ENCODE measurements around the gene CCDC117. TPM values are rescaled to one million over a fixed set of nuclear protein-coding genes. Genes with fewer than 3 reads are reported as not detected.
"Not testable (repeated sequence)": the region's sequence is repeated elsewhere in the genome, so short reads cannot be mapped to it uniquely, and the experiment has no call there.

The CCDC117 gene
- total RNA-seq, 4 donors from 2014 or later = 16.8 to 25.6 (median 20.6) TPM

DNA sequence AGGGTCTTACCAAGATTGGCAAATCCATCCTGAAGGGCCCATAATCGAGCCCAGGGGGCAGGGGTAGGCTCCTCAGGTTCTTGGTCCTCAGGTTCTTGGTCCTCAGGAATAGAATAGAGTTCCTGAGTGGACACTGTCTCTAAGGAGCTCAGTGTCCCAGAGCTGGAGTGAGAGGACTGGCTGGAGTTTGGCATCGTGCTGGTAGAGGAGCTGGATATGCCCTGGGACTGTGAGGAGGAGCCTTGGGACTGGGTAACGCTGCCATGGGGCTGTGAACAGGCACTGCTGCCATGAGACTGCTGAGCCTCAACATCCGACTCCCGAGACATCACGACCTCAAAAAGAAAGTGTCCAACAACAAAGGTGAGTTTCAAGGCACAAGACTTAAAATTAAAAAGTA, 38.1 kb upstream of the CCDC117 start:
- in situ Hi-C loops (cut with MboI; ENCODE audit: low pct_ligation_motif_present in 1 of 4, low pct_unique_long_range_greater_than_20kb in 1 of 4, low sequenced_read_pairs in 3 of 4) = no loop called here
- Histone ChIP-seq H3K4me3 (no peak overlapping the region), H3K4me1 (peaks cover 0 to 6% (median 0%) of the 10 kb centered on the region in 4 donors), H3K27ac (no peak overlapping the region), H3K9me3 (no peaks in the 10 kb centered on the region), H3K27me3 (no peaks in the 10 kb centered on the region), H3K36me3 (no peaks in the 10 kb centered on the region)
- DNase-seq = no peak
- WGBS, 2 donors (ENCODE audit: low coverage in 1 of 2) = 89 to 96% methylated on average over 3 to 6 of the region's 6 CpGs
- no peak for TF ChIP-seq CTCF (IDR thresholded peaks at IDR 0.05)
- TF ChIP-seq EP300 (IDR thresholded peaks at IDR 0.05; ENCODE audit: low read depth) = no peak
- no peak for TF ChIP-seq POLR2A (IDR thresholded peaks at IDR 0.05)
- TF ChIP-seq POLR2AphosphoS5 (IDR thresholded peaks at IDR 0.05) = no peak
- intact Hi-C loops (cut with DNase I; ENCODE audit: low total_unique reads) = no loop called here

DNA sequence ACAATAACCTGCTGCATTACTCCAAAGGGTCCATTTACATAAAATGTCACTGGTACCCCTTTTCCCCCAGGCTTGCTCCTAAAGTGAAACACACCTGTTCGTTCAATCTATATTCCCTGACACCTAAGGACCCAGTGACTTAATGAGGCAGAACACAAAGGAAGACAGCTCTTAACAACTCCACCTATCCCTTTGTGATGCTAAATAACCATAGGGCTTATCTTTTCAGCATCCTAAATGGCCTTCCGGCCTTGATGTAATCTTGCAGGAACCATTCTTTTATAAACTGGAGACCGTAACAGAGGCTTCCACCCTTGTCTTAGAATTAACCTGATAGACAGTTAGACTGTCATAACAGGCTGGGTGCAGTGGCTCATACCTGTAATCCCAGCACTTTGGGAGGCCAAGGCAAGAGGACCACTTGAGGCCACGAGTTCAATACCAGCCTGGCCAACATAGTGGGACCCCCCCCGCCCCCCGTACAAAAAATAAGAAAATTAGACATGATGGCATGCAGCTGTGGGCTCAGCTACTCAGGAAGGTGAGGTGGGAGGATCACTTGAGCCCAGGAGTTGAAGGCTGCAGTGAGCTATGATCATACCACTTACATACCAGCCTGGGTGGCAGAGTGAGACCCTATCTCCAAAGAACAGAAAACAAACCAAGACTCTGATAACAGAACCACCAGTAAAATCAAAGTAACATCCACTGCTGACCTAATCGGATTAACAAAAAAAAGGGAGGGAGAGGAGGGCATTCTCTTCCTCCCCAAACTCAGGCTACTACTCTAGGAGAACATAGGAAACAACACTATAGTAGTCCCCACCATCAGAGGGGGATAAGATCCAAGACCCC, 36.0 kb upstream of the CCDC117 start:
- intact Hi-C loops (cut with DNase I; ENCODE audit: low total_unique reads) = no loop called here
- in situ Hi-C loops (cut with MboI; ENCODE audit: low pct_ligation_motif_present in 1 of 4, low pct_unique_long_range_greater_than_20kb in 1 of 4, low sequenced_read_pairs in 3 of 4) = no loop called here
- 70 to 86% methylated on average over 1 to 7 of the region's 7 CpGs for WGBS, 2 donors (ENCODE audit: low coverage in 1 of 2)
- Histone ChIP-seq H3K36me3 (no peaks in the 10 kb centered on the region), H3K27me3 (no peaks in the 10 kb centered on the region), H3K4me3 (no peak overlapping the region), H3K4me1 (peaks cover 0 to 17% (median 4%) of the 10 kb centered on the region in 4 donors), H3K27ac (no peak overlapping the region), H3K9me3 (no peaks in the 10 kb centered on the region)
- DNase-seq = no peak
- TF ChIP-seq EP300 (IDR thresholded peaks at IDR 0.05; ENCODE audit: low read depth) (no peak), POLR2AphosphoS5 (IDR thresholded peaks at IDR 0.05) (no peak), POLR2A (IDR thresholded peaks at IDR 0.05) (no peak), CTCF (IDR thresholded peaks at IDR 0.05) (no peak)

DNA sequence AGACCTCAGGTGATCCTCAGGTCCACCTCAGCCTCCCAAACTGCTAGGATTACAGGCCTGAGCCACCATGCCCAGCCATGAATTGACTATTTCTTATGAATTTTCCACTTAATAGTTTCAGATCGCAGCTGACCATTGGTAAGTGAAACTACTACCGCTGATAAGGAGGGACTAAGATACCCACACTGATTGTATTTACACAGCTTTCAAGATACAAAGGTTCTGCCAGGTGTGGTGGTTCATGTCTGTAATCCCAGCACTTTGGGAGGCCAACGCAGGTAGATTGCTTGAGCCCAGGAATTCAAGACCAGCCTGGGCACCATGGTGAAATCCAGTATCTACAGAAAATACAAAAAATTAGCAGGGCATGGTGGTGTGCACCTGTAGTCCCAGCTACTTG, 34.8 kb upstream of the CCDC117 start:
- no peak for TF ChIP-seq CTCF (IDR thresholded peaks at IDR 0.05)
- no peak for TF ChIP-seq POLR2A (IDR thresholded peaks at IDR 0.05)
- TF ChIP-seq EP300 (IDR thresholded peaks at IDR 0.05; ENCODE audit: low read depth) = no peak
- no peak for TF ChIP-seq POLR2AphosphoS5 (IDR thresholded peaks at IDR 0.05)
- Histone ChIP-seq H3K4me3 (no peak overlapping the region), H3K4me1 (peaks cover under 1 to 19% (median 6%) of the 10 kb centered on the region in 4 donors), H3K27me3 (no peaks in the 10 kb centered on the region), H3K36me3 (no peaks in the 10 kb centered on the region), H3K27ac (no peak overlapping the region), H3K9me3 (no peaks in the 10 kb centered on the region)
- in situ Hi-C loops (cut with MboI; ENCODE audit: low pct_ligation_motif_present in 1 of 4, low pct_unique_long_range_greater_than_20kb in 1 of 4, low sequenced_read_pairs in 3 of 4) (no loop called here), intact Hi-C loops (cut with DNase I; ENCODE audit: low total_unique reads) (no loop called here)
- DNase-seq = no peak
- WGBS, 2 donors (ENCODE audit: low coverage in 1 of 2) = 46 to 71% methylated on average over 2 to 3 of the region's 3 CpGs

- in situ Hi-C loops (cut with MboI; ENCODE audit: low pct_ligation_motif_present in 1 of 4, low pct_unique_long_range_greater_than_20kb in 1 of 4, low sequenced_read_pairs in 3 of 4); H3K36me3 ChIP-seq: not testable (repeated sequence)
These were observed 33.6 kb upstream of the CCDC117 start for GRCh38 chr22:28738876-28739275.

More at GRCh38 chr22:28738876-28739275, 33.6 kb upstream of the CCDC117 start:
- intact Hi-C loops (cut with DNase I; ENCODE audit: low total_unique reads); H3K9me3 ChIP-seq; H3K4me3 ChIP-seq; DNase-seq; H3K27ac ChIP-seq; H3K27me3 ChIP-seq: not testable (repeated sequence)
- WGBS, 2 donors (ENCODE audit: low coverage in 1 of 2) = 93 to 95% methylated on average over 4 to 8 of the region's 8 CpGs
- peaks cover 8 to 29% (median 13%) of the 10 kb centered on the region in 4 donors for H3K4me1 ChIP-seq
